GM19025 (cell line): ENCODE measurements around the gene FBXW8.

Experiments used
- ATAC-seq: cut with Tn5 transposase; IDR thresholded peaks from one replicate; pipeline ENCODE4 v1.9.1; 2021; ENCODE audit warnings: mild to moderate bottlenecking, low read depth, moderate library complexity; ENCODE audit not compliant: unreplicated experiment

Gene FBXW8

GRCh38 chr12:116984098-116984497, 73.3 kb downstream of the FBXW8 start:
- ATAC-seq: no peak

GRCh38 chr12:116990329-116990728, 79.6 kb downstream of the FBXW8 start:
- no peak for ATAC-seq

- no peak for ATAC-seq
Observed at GRCh38 chr12:116990971-116991966, 80.5 kb downstream of the FBXW8 start.

GRCh38 chr12:116996093-116996492, 85.3 kb downstream of the FBXW8 start:
- ATAC-seq: no peak

- no peak for ATAC-seq
Observed at GRCh38 chr12:116996621-116997020, 85.9 kb downstream of the FBXW8 start.

GRCh38 chr12:116999066-116999465, 88.3 kb downstream of the FBXW8 start:
- no peak for ATAC-seq

GRCh38 chr12:117000316-117000715, 89.6 kb downstream of the FBXW8 start:
- ATAC-seq: no peak

- ATAC-seq: no peak
Observed at GRCh38 chr12:117002051-117002817, 91.5 kb downstream of the FBXW8 start.

GRCh38 chr12:117003883-117004404, 93.2 kb downstream of the FBXW8 start:
- no peak for ATAC-seq

- no peak for ATAC-seq
Observed at GRCh38 chr12:117005417-117006046, 94.8 kb downstream of the FBXW8 start.

GRCh38 chr12:117006333-117006732, 95.6 kb downstream of the FBXW8 start:
- no peak for ATAC-seq

- no peak for ATAC-seq
Observed at GRCh38 chr12:117007577-117007976, 96.8 kb downstream of the FBXW8 start.

- ATAC-seq: no peak
Observed at GRCh38 chr12:117009759-117010158, 99.0 kb downstream of the FBXW8 start.

GRCh38 chr12:117010693-117011451, 100.1 kb downstream of the FBXW8 start:
- no peak for ATAC-seq

- no peak for ATAC-seq
Observed at GRCh38 chr12:117011988-117012805, 101.4 kb downstream of the FBXW8 start.

GRCh38 chr12:117013726-117014125, 103.0 kb downstream of the FBXW8 start:
- ATAC-seq: no peak

GRCh38 chr12:117014342-117014887, 103.7 kb downstream of the FBXW8 start:
- ATAC-seq: no peak

GRCh38 chr12:117015811-117016210, 105.1 kb downstream of the FBXW8 start:
- no peak for ATAC-seq

- no peak for ATAC-seq
Observed at GRCh38 chr12:117017807-117018206, 107.1 kb downstream of the FBXW8 start.
